Measurements from ENCODE around the gene RBM6. TPM values are rescaled to one million over a fixed set of nuclear protein-coding genes. Genes with fewer than 3 reads are reported as not detected.

The RBM6 gene
- total RNA-seq, 1 experiment from 2014 or later, result 90.7 TPM

DNA sequence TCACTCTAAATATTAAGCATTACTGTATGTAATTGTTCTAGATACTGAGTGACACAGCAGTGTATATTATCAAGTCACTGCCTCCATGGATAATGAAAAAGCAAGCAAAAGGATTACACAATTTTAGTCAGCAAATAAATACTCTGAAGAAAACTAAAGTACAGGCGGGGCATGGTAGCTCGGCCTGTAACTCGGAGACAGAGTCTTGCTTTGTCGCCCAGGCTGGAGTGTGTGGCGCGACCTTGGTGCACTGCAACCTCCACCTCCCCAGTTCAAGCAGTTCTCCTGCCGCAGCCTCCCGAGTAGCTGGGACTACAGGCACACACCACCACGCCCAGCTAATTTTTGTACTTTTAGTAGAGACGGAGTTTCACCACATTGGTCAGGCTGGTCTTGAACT is 32.7 kb downstream of the RBM6 start:
- Histone ChIP-seq H2BK5ac (ENCODE audit: insufficient read length, low read length) (no peak overlapping the region), H3K18ac (ENCODE audit: insufficient read length, low read depth, low read length) (no peak overlapping the region), H2BK15ac (ENCODE audit: low read depth, low read length) (no peak overlapping the region), H3K23me2 (ENCODE audit: insufficient read length, low read depth, low read length, poor library complexity, severe bottlenecking) (no peaks in the 10 kb centered on the region), H3T11ph (ENCODE audit: low read length) (no peak overlapping the region), H4K8ac (replicated peaks; ENCODE audit: insufficient read length, low read depth, low read length) (no peak overlapping the region), H3K4ac (ENCODE audit: low read depth, low read length) (no peak overlapping the region), H3K79me2 (ENCODE audit: insufficient read depth, low read length) (no peaks in the 10 kb centered on the region), H2BK12ac (ENCODE audit: insufficient read length, low read depth, low read length) (no peak overlapping the region), H3K56ac (ENCODE audit: insufficient read length, low read depth, low read length) (no peak overlapping the region), H3K27me3 (ENCODE audit: insufficient read depth, low read length) (no peaks in the 10 kb centered on the region), H3K14ac (ENCODE audit: insufficient read depth, low read length) (no peak overlapping the region), H4K91ac (ENCODE audit: insufficient read length, low read depth, low read length) (no peak overlapping the region), H4K5ac (ENCODE audit: insufficient read length, low read depth, low read length) (no peak overlapping the region), H4K20me1 (ENCODE audit: control insufficient read depth, insufficient read depth, insufficient read length) (no peaks in the 10 kb centered on the region), H3K23ac (ENCODE audit: insufficient read length, low read depth, low read length) (no peak overlapping the region), H3K9ac (ENCODE audit: extremely low read depth, insufficient read length, low read length) (no peak overlapping the region), H3K4me2 (ENCODE audit: insufficient read depth, insufficient read length, low read length) (no peak overlapping the region), H3K9me3 (ENCODE audit: control insufficient read depth, low read depth, low read length) (no peaks in the 10 kb centered on the region), H2AFZ (ENCODE audit: low read length) (no peak overlapping the region), H3K4me1 (ENCODE audit: insufficient read depth, low read length) (no peaks in the 10 kb centered on the region), H2BK20ac (ENCODE audit: low read depth, low read length, poor library complexity, severe bottlenecking) (no peak overlapping the region), H3K27ac (ENCODE audit: insufficient read length, low read depth, low read length) (no peak overlapping the region), H2AK5ac (ENCODE audit: insufficient read length, low read length) (no peak overlapping the region), H3K79me1 (ENCODE audit: insufficient read depth, low read depth, low read length, poor library complexity, severe bottlenecking) (no peaks in the 10 kb centered on the region), H2BK120ac (ENCODE audit: low read depth, low read length, poor library complexity, severe bottlenecking) (no peak overlapping the region)
- H3K27me3 Mint-ChIP-seq (ENCODE audit: low read depth), result no peaks in the 10 kb centered on the region; the same call in 1 of the 2 replicates
- H3K9me3 Mint-ChIP-seq, result no peaks in the 10 kb centered on the region
- no peak overlapping the region for H3K4me3 Mint-ChIP-seq
- TF ChIP-seq, protein P1, sequence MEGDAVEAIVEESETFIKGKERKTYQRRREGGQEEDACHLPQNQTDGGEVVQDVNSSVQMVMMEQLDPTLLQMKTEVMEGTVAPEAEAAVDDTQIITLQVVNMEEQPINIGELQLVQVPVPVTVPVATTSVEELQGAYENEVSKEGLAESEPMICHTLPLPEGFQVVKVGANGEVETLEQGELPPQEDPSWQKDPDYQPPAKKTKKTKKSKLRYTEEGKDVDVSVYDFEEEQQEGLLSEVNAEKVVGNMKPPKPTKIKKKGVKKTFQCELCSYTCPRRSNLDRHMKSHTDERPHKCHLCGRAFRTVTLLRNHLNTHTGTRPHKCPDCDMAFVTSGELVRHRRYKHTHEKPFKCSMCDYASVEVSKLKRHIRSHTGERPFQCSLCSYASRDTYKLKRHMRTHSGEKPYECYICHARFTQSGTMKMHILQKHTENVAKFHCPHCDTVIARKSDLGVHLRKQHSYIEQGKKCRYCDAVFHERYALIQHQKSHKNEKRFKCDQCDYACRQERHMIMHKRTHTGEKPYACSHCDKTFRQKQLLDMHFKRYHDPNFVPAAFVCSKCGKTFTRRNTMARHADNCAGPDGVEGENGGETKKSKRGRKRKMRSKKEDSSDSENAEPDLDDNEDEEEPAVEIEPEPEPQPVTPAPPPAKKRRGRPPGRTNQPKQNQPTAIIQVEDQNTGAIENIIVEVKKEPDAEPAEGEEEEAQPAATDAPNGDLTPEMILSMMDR (conservative IDR thresholded peaks at IDR 0.05), result no peak
- H3K36me3 Mint-ChIP-seq (ENCODE audit: insufficient read depth in 1 of 3, low read depth in 3 of 3), result peaks cover 19 to 29% (median 29%) of the 10 kb centered on the region in 3 experiments; a peak in 6 of 7 replicates
- H3K4me1 Mint-ChIP-seq, result peaks cover under 1% of the 10 kb centered on the region in 2 experiments; a peak in 2 of 4 replicates
- no CpG with 5 or more reads among the region's 10 CpGs for WGBS (ENCODE audit: extremely low coverage, insufficient read length, low lambda C conversion rate)
- no peak for DNase-seq
- no peak overlapping the region; a peak in 2 of 7 replicates for H3K27ac Mint-ChIP-seq
